Large intestine (tissue), 3 donors: ENCODE measurements around the gene B3GAT2. TPM values are rescaled to one million over a fixed set of nuclear protein-coding genes. Genes with fewer than 3 reads are reported as not detected.

Experiments
- DNase-seq, 2 donors: peaks; one replicate each; pipeline versions ENCODE4 v3.0.0 to v3.0.0-alpha.2; 2013
- H3K27ac ChIP-seq: one replicate; pipeline ENCODE4 v1.5.1; 2013; ENCODE audit warnings: low read length
- H3K27me3 ChIP-seq: 2 replicates; pipeline ENCODE4 v1.6.1; 2013; ENCODE audit warnings: low read length; ENCODE audit not compliant: control insufficient read depth, insufficient read depth
- H3K36me3 ChIP-seq: 2 replicates; pipeline ENCODE4 v1.6.1; 2013; ENCODE audit warnings: low read length; ENCODE audit not compliant: control insufficient read depth, insufficient read depth
- H3K4me1 ChIP-seq: one replicate; pipeline ENCODE4 v1.6.1; 2013; ENCODE audit warnings: low read length; ENCODE audit not compliant: control insufficient read depth, insufficient read depth
- H3K4me3 ChIP-seq: one replicate; pipeline ENCODE4 v1.5.1; 2013; ENCODE audit warnings: low read length
- H3K9me3 ChIP-seq: one replicate; pipeline ENCODE4 v1.6.1; 2013; ENCODE audit warnings: mild to moderate bottlenecking, low read depth, low read length, moderate library complexity; ENCODE audit not compliant: control insufficient read depth
- WGBS: methylation state at CpG from one replicate; pipeline ENCODE4 v1.1.5; 2013; ENCODE audit warnings: low lambda C conversion rate; ENCODE audit not compliant: insufficient coverage; 5-methylcytosine and 5-hydroxymethylcytosine counted together
- polyA plus RNA-seq: library from polyadenylated mRNA; unstranded; fragments of 120-200 nt; gene quantifications from one replicate; pipeline ENCODE4 v1.2.1, GENCODE V29; 2013

The B3GAT2 gene
- polyA plus RNA-seq, 1 donor, result 2.4 TPM

GRCh38 chr6:70872469-70872868 lies 84.4 kb downstream of the B3GAT2 start:
- H3K36me3 ChIP-seq, result no peaks in the 10 kb centered on the region
- H3K4me3 ChIP-seq, result no peak overlapping the region
- H3K4me1 ChIP-seq, result no peaks in the 10 kb centered on the region
- H3K9me3 ChIP-seq, result peaks cover 6% of the 10 kb centered on the region
- 95% methylated on average over 2 of the region's 2 CpGs for WGBS
- no peaks in the 10 kb centered on the region for H3K27me3 ChIP-seq
- no peak overlapping the region for H3K27ac ChIP-seq
- no peak for DNase-seq

GRCh38 chr6:70864401-70864800 lies 92.5 kb downstream of the B3GAT2 start:
- Histone ChIP-seq H3K4me3 (no peak overlapping the region), H3K9me3 (no peaks in the 10 kb centered on the region), H3K27me3 (no peaks in the 10 kb centered on the region), H3K4me1 (no peaks in the 10 kb centered on the region), H3K27ac (no peak overlapping the region), H3K36me3 (peaks cover 6% of the 10 kb centered on the region)
- WGBS, result no CpG with 5 or more reads among the region's 3 CpGs
- no peak for DNase-seq

GRCh38 chr6:70863343-70863742 lies 93.5 kb downstream of the B3GAT2 start:
- 90% methylated on average over 1 of the region's 3 CpGs for WGBS
- no peak overlapping the region for H3K4me3 ChIP-seq
- DNase-seq, result no peak
- no peaks in the 10 kb centered on the region for H3K27me3 ChIP-seq
- H3K27ac ChIP-seq, result no peak overlapping the region
- peaks cover 11% of the 10 kb centered on the region for H3K36me3 ChIP-seq
- no peaks in the 10 kb centered on the region for H3K4me1 ChIP-seq
- H3K9me3 ChIP-seq, result no peaks in the 10 kb centered on the region

GRCh38 chr6:70860920-70861319 lies 95.9 kb downstream of the B3GAT2 start:
- Histone ChIP-seq H3K36me3 (peaks cover 14% of the 10 kb centered on the region), H3K27ac (no peak overlapping the region)
- WGBS, result 100% methylated on average over 1 of the region's 1 CpG

GRCh38 chr6:70860045-70860444 lies 96.8 kb downstream of the B3GAT2 start:
- Histone ChIP-seq H3K36me3 (peaks cover 14% of the 10 kb centered on the region), H3K27ac (no peak overlapping the region), H3K27me3 (no peaks in the 10 kb centered on the region), H3K4me3 (no peak overlapping the region), H3K4me1 (no peaks in the 10 kb centered on the region), H3K9me3 (no peaks in the 10 kb centered on the region)
- no CpG with 5 or more reads among the region's 1 CpG for WGBS
- DNase-seq, result no peak

More at GRCh38 chr6:70860920-70861319, 95.9 kb downstream of the B3GAT2 start:
- H3K4me3 ChIP-seq, result no peak overlapping the region
- H3K27me3 ChIP-seq, result no peaks in the 10 kb centered on the region
- no peak for DNase-seq
- H3K9me3 ChIP-seq, result no peaks in the 10 kb centered on the region
- no peaks in the 10 kb centered on the region for H3K4me1 ChIP-seq

- no CpG with 5 or more reads among the region's 5 CpGs for WGBS
- H3K27ac ChIP-seq, result no peak overlapping the region
- DNase-seq, result no peak
- H3K4me1 ChIP-seq, result no peaks in the 10 kb centered on the region
- no peak overlapping the region for H3K4me3 ChIP-seq
- no peaks in the 10 kb centered on the region for H3K9me3 ChIP-seq
- H3K36me3 ChIP-seq, result peaks cover 21% of the 10 kb centered on the region
- H3K27me3 ChIP-seq, result no peaks in the 10 kb centered on the region
Measured at GRCh38 chr6:70857387-70858077, 99.3 kb downstream of the B3GAT2 start.

GRCh38 chr6:70852667-70853246 lies 104.1 kb downstream of the B3GAT2 start:
- DNase-seq, result no peak
- no peak overlapping the region for H3K4me3 ChIP-seq

GRCh38 chr6:70849348-70850069 lies 107.4 kb downstream of the B3GAT2 start:
- Histone ChIP-seq H3K4me1 (no peaks in the 10 kb centered on the region), H3K27me3 (no peaks in the 10 kb centered on the region), H3K9me3 (no peaks in the 10 kb centered on the region), H3K4me3 (no peak overlapping the region), H3K27ac (no peak overlapping the region), H3K36me3 (peaks cover 12% of the 10 kb centered on the region)
- WGBS, result 13% methylated on average over 1 of the region's 1 CpG
- peak; percentile 6 to 36 for DNase-seq

More at GRCh38 chr6:70852667-70853246, 104.1 kb downstream of the B3GAT2 start:
- Histone ChIP-seq H3K4me1 (no peaks in the 10 kb centered on the region), H3K9me3 (no peaks in the 10 kb centered on the region), H3K36me3 (peaks cover 10% of the 10 kb centered on the region), H3K27ac (no peak overlapping the region), H3K27me3 (no peaks in the 10 kb centered on the region)

GRCh38 chr6:70847106-70848084 lies 109.5 kb downstream of the B3GAT2 start:
- 100% methylated on average over 1 of the region's 4 CpGs for WGBS
- no peaks in the 10 kb centered on the region for H3K9me3 ChIP-seq
- no peaks in the 10 kb centered on the region for H3K4me1 ChIP-seq
- H3K36me3 ChIP-seq, result peaks cover 4% of the 10 kb centered on the region
- no peak overlapping the region for H3K27ac ChIP-seq
- no peak for DNase-seq
- no peak overlapping the region for H3K4me3 ChIP-seq
- H3K27me3 ChIP-seq, result no peaks in the 10 kb centered on the region
